Activated CD8-positive, alpha-beta T cell treated with anti-CD3 and anti-CD28 coated beads for 36 hours (primary cell): ENCODE results near the gene GRM3. TPM values are rescaled to one million over a fixed set of nuclear protein-coding genes. Genes with fewer than 3 reads are reported as not detected.

Experiments
- ATAC-seq: fragments of 200-7000 bp; cut with Tn5 transposase; one replicate; pipeline ENCODE4 v1.10.0; 2021; ENCODE audit warnings: mild to moderate bottlenecking, moderate library complexity
- CTCF ChIA-PET: fragments of 350-600 bp; sonication (Branson Sonifier 250); formaldehyde crosslinking; loops from one replicate; lab custom pipeline; 2021; ENCODE audit warnings: antibody characterized with exemption; lab: Charles Lee
- POLR2A ChIA-PET: fragments of 350-600 bp; sonication (Branson Sonifier 250); formaldehyde crosslinking; loops from one replicate; lab custom pipeline; 2021; ENCODE audit warnings: antibody characterized with exemption; lab: Charles Lee
- DNase-seq: peaks from one replicate; pipeline ENCODE4 v3.0.0-alpha.2; 2020
- H3K27ac Mint-ChIP-seq: one replicate; pipeline ENCODE4 v1.8.0; 2021; ENCODE audit warnings: mild to moderate bottlenecking, mixed read lengths
- H3K27me3 Mint-ChIP-seq: one replicate; pipeline ENCODE4 v1.8.0; 2021; ENCODE audit warnings: mixed read lengths
- H3K36me3 Mint-ChIP-seq: one replicate; pipeline ENCODE4 v1.8.0; 2021; ENCODE audit warnings: low read depth, mixed read lengths
- H3K4me1 Mint-ChIP-seq: one replicate; pipeline ENCODE4 v1.8.0; 2021; ENCODE audit warnings: low read depth, mixed read lengths
- H3K4me3 Mint-ChIP-seq: one replicate; pipeline ENCODE4 v1.8.0; 2021; ENCODE audit warnings: mild to moderate bottlenecking, moderate library complexity, mixed read lengths
- H3K9me3 Mint-ChIP-seq: one replicate; pipeline ENCODE4 v1.8.0; 2021; ENCODE audit warnings: mixed read lengths
- intact Hi-C: fragments of 100-400 bp; cut with micrococcal nuclease; formaldehyde crosslinking; loops from one replicate; pipeline ENCODE4 v1.10.0; 2022
- total RNA-seq, 2 experiments: library from RNA; stranded (reverse); gene quantifications; one replicate each; pipeline ENCODE4 v1.2.3, GENCODE V29; 2021
- TF ChIP-seq, protein P1 (sequence below): fragments of 200-600 bp; IDR thresholded peaks from one replicate; pipeline ENCODE4 v1.8.0; 2022; ENCODE audit warnings: antibody characterized with exemption, mild to moderate bottlenecking

The GRM3 gene
- total RNA-seq, 2 experiments from 2014 or later, result not detected

DNA sequence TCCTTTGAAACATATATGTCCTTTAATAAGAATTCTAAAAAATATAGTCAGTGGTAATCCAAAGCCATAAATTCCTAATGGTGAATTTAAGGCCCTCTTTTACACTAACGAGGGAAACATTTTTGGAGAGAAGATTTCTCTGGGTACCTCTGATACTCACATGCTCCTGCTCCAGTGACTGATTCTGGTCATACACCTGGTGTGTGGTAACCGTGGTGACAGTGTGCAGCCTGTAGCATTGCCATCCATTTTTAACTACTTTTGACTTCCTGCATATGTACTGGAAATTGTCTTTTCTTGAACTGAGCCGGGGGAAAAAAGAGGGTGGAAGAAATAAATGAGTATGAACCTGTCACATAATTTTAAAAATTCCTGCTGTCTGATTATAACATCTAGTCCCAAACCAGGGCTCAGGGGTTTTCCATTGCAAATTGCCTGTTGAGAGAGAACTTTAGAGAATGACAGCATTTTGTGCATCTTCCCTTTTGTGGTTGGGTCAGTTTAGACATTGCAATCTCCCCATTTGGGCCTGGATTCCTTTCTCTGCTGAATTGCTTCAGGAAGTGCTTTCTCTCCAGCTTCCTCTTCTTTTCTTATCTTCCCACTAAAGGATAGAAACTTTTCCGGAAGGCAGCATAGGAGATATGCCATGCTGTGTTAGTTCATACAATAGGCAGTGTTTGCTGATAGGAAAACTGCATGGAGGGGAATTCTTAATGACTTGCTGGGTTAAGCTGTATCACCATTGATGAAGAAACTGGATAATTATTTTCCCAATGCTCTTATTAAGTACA, 125.5 kb downstream of the GRM3 start:
- ChIA-PET CTCF (no interaction called here), POLR2A (no interaction called here)
- no peaks in the 10 kb centered on the region for H3K27me3 Mint-ChIP-seq
- no peaks in the 10 kb centered on the region for H3K4me1 Mint-ChIP-seq
- no peaks in the 10 kb centered on the region for H3K9me3 Mint-ChIP-seq
- intact Hi-C loops, result no loop called here
- TF ChIP-seq, protein P1, sequence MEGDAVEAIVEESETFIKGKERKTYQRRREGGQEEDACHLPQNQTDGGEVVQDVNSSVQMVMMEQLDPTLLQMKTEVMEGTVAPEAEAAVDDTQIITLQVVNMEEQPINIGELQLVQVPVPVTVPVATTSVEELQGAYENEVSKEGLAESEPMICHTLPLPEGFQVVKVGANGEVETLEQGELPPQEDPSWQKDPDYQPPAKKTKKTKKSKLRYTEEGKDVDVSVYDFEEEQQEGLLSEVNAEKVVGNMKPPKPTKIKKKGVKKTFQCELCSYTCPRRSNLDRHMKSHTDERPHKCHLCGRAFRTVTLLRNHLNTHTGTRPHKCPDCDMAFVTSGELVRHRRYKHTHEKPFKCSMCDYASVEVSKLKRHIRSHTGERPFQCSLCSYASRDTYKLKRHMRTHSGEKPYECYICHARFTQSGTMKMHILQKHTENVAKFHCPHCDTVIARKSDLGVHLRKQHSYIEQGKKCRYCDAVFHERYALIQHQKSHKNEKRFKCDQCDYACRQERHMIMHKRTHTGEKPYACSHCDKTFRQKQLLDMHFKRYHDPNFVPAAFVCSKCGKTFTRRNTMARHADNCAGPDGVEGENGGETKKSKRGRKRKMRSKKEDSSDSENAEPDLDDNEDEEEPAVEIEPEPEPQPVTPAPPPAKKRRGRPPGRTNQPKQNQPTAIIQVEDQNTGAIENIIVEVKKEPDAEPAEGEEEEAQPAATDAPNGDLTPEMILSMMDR, result no peak
- H3K4me3 Mint-ChIP-seq, result no peak overlapping the region
- DNase-seq, result no peak
- H3K36me3 Mint-ChIP-seq, result no peaks in the 10 kb centered on the region
- no peak for ATAC-seq
- H3K27ac Mint-ChIP-seq, result no peak overlapping the region

DNA sequence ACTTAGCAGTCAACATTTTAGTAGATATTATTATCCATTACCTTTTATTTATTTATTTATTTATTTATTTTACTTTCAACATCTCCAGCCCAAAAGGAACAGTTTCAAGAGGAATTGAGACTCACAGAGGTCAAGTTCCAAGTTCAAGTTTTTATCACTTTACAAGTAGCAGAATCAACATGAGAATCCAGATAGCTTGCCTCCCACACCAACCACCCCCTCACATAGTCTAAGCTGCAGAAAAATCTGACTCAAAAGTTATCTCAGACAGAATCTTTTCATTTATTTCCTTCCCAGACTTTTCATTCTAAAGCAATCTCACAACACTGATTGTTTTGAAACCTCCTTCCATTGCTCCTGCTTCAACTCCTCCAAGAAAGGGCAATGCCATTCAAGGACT, 129.6 kb downstream of the GRM3 start:
- H3K4me3 Mint-ChIP-seq, result no peak overlapping the region
- no peaks in the 10 kb centered on the region for H3K9me3 Mint-ChIP-seq
- TF ChIP-seq, protein P1, result no peak
- CTCF ChIA-PET, result no interaction called here
- no peaks in the 10 kb centered on the region for H3K27me3 Mint-ChIP-seq
- intact Hi-C loops, result no loop called here
- no peak overlapping the region for H3K27ac Mint-ChIP-seq
- no peaks in the 10 kb centered on the region for H3K36me3 Mint-ChIP-seq
- DNase-seq (no peak), ATAC-seq (no peak)
- H3K4me1 Mint-ChIP-seq, result no peaks in the 10 kb centered on the region
- POLR2A ChIA-PET, result no interaction called here

- no peak overlapping the region for H3K4me3 Mint-ChIP-seq
- no peaks in the 10 kb centered on the region for H3K27me3 Mint-ChIP-seq
- POLR2A ChIA-PET, result no interaction called here
- no peaks in the 10 kb centered on the region for H3K36me3 Mint-ChIP-seq
- H3K9me3 Mint-ChIP-seq, result peaks cover 2% of the 10 kb centered on the region
- CTCF ChIA-PET, result no interaction called here
- no peak for DNase-seq
- H3K4me1 Mint-ChIP-seq, result no peaks in the 10 kb centered on the region
- no peak for ATAC-seq
- intact Hi-C loops, result no loop called here
- TF ChIP-seq, protein P1, result no peak
- H3K27ac Mint-ChIP-seq, result no peak overlapping the region
These were observed 131.5 kb downstream of the GRM3 start for GRCh38 chr7:86775203-86775602.

- no peaks in the 10 kb centered on the region for H3K4me1 Mint-ChIP-seq
- ChIA-PET CTCF (no interaction called here), POLR2A (no interaction called here)
- ATAC-seq (no peak), DNase-seq (no peak)
- peaks cover 2% of the 10 kb centered on the region for H3K9me3 Mint-ChIP-seq
- H3K36me3 Mint-ChIP-seq, result no peaks in the 10 kb centered on the region
- TF ChIP-seq, protein P1, result no peak
- no peak overlapping the region for H3K4me3 Mint-ChIP-seq
- intact Hi-C loops, result no loop called here
- no peak overlapping the region for H3K27ac Mint-ChIP-seq
- H3K27me3 Mint-ChIP-seq, result no peaks in the 10 kb centered on the region
These were observed 132.4 kb downstream of the GRM3 start for GRCh38 chr7:86776136-86776535.

GRCh38 chr7:86778271-86778670, 134.6 kb downstream of the GRM3 start:
- TF ChIP-seq, protein P1, result no peak
- no peak for ATAC-seq
- DNase-seq, result no peak
- ChIA-PET POLR2A (no interaction called here), CTCF (no interaction called here)
- no peak overlapping the region for H3K27ac Mint-ChIP-seq
- no peaks in the 10 kb centered on the region for H3K27me3 Mint-ChIP-seq
- H3K9me3 Mint-ChIP-seq, result peaks cover 2% of the 10 kb centered on the region
- intact Hi-C loops, result no loop called here
- H3K4me1 Mint-ChIP-seq, result no peaks in the 10 kb centered on the region
- no peaks in the 10 kb centered on the region for H3K36me3 Mint-ChIP-seq
- no peak overlapping the region for H3K4me3 Mint-ChIP-seq
